Panc1 (cell line): ENCODE measurements around the gene H6PD. TPM values are rescaled to one million over a fixed set of nuclear protein-coding genes. Genes with fewer than 3 reads are reported as not detected.

Source experiments
- ATAC-seq: fragments of 200-7000 bp; cut with Tn5 transposase; 2 replicates; pipeline ENCODE4 v1.9.1; 2020; ENCODE audit warnings: mild to moderate bottlenecking, moderate library complexity
- BruUV-seq: library from RNA; stranded (reverse); fragments of 400-500 nt; replicated peaks from 2 replicates; lab custom pipeline; 2021; lab: Mats Ljungman, UMichigan
- CTCF ChIA-PET: fragments of 300-600 bp; sonication (Branson Sonifier 250); formaldehyde crosslinking; loops from one replicate; lab custom pipeline; 2022; ENCODE audit warnings: antibody characterized with exemption; lab: Charles Lee
- POLR2A ChIA-PET: fragments of 300-600 bp; sonication (Branson Sonifier 250); formaldehyde crosslinking; loops from one replicate; lab custom pipeline; 2022; ENCODE audit warnings: antibody characterized with exemption; lab: Charles Lee
- DNase-seq: peaks from one replicate; pipeline ENCODE4 v3.0.0-alpha.2; 2010; ENCODE audit warnings: low read depth, low spot score
- H3K27ac ChIP-seq: 2 replicates; pipeline ENCODE4 v1.5.1; 2011; ENCODE audit warnings: mild to moderate bottlenecking, low read length, inconsistent platforms
- H3K27me3 ChIP-seq: fragments of 200-500 bp; sonication (Bioruptor generic); 2 replicates; pipeline ENCODE4 v1.6.0; 2014; ENCODE audit warnings: low read length, inconsistent platforms; ENCODE audit not compliant: control insufficient read depth, insufficient read depth
- H3K36me3 ChIP-seq: fragments of 200-500 bp; sonication (Bioruptor generic); 2 replicates; pipeline ENCODE4 v1.5.1; 2014; ENCODE audit warnings: inconsistent platforms, mild to moderate bottlenecking, low read length, moderate library complexity; ENCODE audit not compliant: control insufficient read depth, insufficient read depth
- H3K4me1 ChIP-seq: 2 replicates; pipeline ENCODE4 v1.5.1; 2011; ENCODE audit warnings: inconsistent platforms, mild to moderate bottlenecking, low read length, moderate library complexity; ENCODE audit not compliant: control insufficient read depth, insufficient read depth
- H3K4me3 ChIP-seq, 2 experiments: 2 replicates each; pipeline ENCODE4 v1.5.1; 2011 to 2012; ENCODE audit warnings: low read depth in 2 of 2, low read length in 2 of 2, mild to moderate bottlenecking in 2 of 2, inconsistent platforms in 1 of 2, moderate library complexity in 1 of 2
- H3K9me3 ChIP-seq: fragments of 200-500 bp; sonication (Bioruptor generic); 2 replicates; pipeline ENCODE4 v1.5.1; 2014; ENCODE audit warnings: low read depth, mild to moderate bottlenecking, inconsistent platforms, low read length, moderate library complexity; ENCODE audit not compliant: control insufficient read depth, insufficient read depth
- POLR2AphosphoS5 ChIP-seq: IDR thresholded peaks from 2 replicates; pipeline ENCODE4 v1.6.1; 2012; ENCODE audit warnings: mild to moderate bottlenecking, low read depth, low read length, moderate library complexity
- SIN3A ChIP-seq: IDR thresholded peaks from 2 replicates; pipeline ENCODE4 v1.6.1; 2012; ENCODE audit warnings: low read depth, mild to moderate bottlenecking, low read length, moderate library complexity, borderline replicate concordance; ENCODE audit not compliant: insufficient read depth
- TCF7L2 ChIP-seq: IDR thresholded peaks from 2 replicates; pipeline ENCODE4 v1.6.1; 2011; ENCODE audit warnings: mild to moderate bottlenecking, low read depth, low read length, inconsistent platforms
- in situ Hi-C: cut with HindIII; loops from 2 replicates; pipeline ENCODE4 v1.10.0; 2016; ENCODE audit warnings: low sequenced_read_pairs, low pct_unique_long_range_greater_than_20kb
- intact Hi-C: fragments of 100-400 bp; cut with micrococcal nuclease; formaldehyde crosslinking; loops from one replicate; pipeline ENCODE4 v1.10.0; 2022; ENCODE audit not compliant: unreplicated experiment
- total RNA-seq: library from RNA; stranded (reverse); gene quantifications from one replicate; pipeline ENCODE4 v1.2.1, GENCODE V29; 2021; ENCODE audit not compliant: unreplicated experiment
- TF ChIP-seq, protein P1 (sequence below): fragments of 450-650 bp; IDR thresholded peaks from 2 replicates; pipeline ENCODE4 v1.5.1; 2017; ENCODE audit warnings: mild to moderate bottlenecking
- TF ChIP-seq, protein P2 (sequence below), 2 experiments: IDR thresholded peaks; 2 replicates each; pipeline ENCODE4 v1.6.1; 2011 to 2012; ENCODE audit warnings: low read depth in 2 of 2, control low read depth in 1 of 2, low read length in 1 of 2, mild to moderate bottlenecking in 1 of 2, moderate library complexity in 1 of 2; ENCODE audit not compliant: insufficient read depth in 1 of 2

Gene H6PD
- total RNA-seq, 1 experiment from 2014 or later: 23.5 TPM

DNA sequence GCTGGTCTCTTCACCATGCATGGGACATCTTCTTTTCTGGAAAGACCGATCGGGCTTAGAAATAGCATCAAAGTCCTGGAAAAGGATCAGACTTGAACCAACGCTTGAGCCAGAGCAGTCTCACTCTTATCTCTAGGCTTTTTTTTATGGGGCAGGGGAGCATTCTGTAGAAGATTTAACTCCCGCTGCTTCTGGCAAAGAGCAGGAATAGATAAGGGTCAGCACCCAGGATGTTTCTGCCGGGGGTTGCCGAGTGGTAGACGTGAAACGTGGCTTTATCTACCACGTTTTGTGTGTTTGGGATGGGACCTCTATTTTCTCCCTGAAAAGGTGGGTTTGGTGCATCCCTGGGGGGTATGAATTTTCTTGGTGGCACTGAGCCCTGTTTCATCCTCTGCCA lies 76.9 kb downstream of the H6PD start:
- intact Hi-C loops (no loop called here), in situ Hi-C loops (no loop called here)
- H3K27ac ChIP-seq: no peak overlapping the region
- ChIA-PET CTCF (interaction anchor here (0.6 kb wide), 1 partner anchor 130 kb away, joined by 5 read pairs; no protein-coding TSS in a partner anchor), POLR2A (no interaction called here)
- no peaks in the 10 kb centered on the region for H3K27me3 ChIP-seq
- DNase-seq (no peak), ATAC-seq (no peak)
- no peak overlapping the region for H3K4me3 ChIP-seq
- no TSS peak for BruUV-seq
- H3K4me1 ChIP-seq: peaks cover 63% of the 10 kb centered on the region
- TF ChIP-seq POLR2AphosphoS5: no peak
- TF ChIP-seq, protein P1, sequence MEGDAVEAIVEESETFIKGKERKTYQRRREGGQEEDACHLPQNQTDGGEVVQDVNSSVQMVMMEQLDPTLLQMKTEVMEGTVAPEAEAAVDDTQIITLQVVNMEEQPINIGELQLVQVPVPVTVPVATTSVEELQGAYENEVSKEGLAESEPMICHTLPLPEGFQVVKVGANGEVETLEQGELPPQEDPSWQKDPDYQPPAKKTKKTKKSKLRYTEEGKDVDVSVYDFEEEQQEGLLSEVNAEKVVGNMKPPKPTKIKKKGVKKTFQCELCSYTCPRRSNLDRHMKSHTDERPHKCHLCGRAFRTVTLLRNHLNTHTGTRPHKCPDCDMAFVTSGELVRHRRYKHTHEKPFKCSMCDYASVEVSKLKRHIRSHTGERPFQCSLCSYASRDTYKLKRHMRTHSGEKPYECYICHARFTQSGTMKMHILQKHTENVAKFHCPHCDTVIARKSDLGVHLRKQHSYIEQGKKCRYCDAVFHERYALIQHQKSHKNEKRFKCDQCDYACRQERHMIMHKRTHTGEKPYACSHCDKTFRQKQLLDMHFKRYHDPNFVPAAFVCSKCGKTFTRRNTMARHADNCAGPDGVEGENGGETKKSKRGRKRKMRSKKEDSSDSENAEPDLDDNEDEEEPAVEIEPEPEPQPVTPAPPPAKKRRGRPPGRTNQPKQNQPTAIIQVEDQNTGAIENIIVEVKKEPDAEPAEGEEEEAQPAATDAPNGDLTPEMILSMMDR: no peak
- TF ChIP-seq, protein P2, sequence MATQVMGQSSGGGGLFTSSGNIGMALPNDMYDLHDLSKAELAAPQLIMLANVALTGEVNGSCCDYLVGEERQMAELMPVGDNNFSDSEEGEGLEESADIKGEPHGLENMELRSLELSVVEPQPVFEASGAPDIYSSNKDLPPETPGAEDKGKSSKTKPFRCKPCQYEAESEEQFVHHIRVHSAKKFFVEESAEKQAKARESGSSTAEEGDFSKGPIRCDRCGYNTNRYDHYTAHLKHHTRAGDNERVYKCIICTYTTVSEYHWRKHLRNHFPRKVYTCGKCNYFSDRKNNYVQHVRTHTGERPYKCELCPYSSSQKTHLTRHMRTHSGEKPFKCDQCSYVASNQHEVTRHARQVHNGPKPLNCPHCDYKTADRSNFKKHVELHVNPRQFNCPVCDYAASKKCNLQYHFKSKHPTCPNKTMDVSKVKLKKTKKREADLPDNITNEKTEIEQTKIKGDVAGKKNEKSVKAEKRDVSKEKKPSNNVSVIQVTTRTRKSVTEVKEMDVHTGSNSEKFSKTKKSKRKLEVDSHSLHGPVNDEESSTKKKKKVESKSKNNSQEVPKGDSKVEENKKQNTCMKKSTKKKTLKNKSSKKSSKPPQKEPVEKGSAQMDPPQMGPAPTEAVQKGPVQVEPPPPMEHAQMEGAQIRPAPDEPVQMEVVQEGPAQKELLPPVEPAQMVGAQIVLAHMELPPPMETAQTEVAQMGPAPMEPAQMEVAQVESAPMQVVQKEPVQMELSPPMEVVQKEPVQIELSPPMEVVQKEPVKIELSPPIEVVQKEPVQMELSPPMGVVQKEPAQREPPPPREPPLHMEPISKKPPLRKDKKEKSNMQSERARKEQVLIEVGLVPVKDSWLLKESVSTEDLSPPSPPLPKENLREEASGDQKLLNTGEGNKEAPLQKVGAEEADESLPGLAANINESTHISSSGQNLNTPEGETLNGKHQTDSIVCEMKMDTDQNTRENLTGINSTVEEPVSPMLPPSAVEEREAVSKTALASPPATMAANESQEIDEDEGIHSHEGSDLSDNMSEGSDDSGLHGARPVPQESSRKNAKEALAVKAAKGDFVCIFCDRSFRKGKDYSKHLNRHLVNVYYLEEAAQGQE (IDR thresholded peaks at IDR 0.05; ENCODE audit: insufficient read depth in 1 of 2, low read depth in 2 of 2, low read length in 1 of 2): no peak
- no peak for TF ChIP-seq SIN3A
- TF ChIP-seq TCF7L2: no peak
- H3K9me3 ChIP-seq: no peaks in the 10 kb centered on the region
- no peaks in the 10 kb centered on the region for H3K36me3 ChIP-seq

DNA sequence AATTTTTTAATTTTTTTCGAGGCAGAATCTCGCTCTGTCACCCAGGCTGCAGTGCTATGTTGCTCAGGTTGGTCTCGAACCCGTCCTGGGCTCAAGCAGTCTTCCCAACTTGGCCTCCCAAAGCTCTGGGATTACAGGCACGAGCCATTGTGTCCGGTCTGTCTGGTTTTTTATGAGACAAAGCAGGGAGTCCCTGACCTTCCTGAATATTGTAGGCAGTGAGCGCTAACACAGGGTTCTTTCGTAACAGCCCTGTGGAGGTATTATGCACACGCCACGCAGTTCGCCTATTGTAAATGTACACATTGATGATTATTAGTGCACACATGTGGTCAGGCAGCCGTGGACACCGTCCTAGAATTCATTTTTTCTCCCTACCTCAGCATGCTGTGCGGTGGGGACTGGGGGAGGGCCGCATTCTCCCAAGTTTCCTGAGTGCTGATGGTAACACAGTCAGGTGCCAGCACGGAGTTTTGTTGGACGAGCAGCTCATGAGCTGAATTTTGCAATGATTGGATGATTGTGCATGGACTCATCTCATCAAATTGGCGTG lies 77.7 kb downstream of the H6PD start:
- no TSS peak for BruUV-seq
- Histone ChIP-seq H3K9me3 (no peaks in the 10 kb centered on the region), H3K27me3 (no peaks in the 10 kb centered on the region), H3K27ac (no peak overlapping the region), H3K4me3 (no peak overlapping the region), H3K36me3 (no peaks in the 10 kb centered on the region), H3K4me1 (peaks cover 71% of the 10 kb centered on the region)
- DNase-seq: no peak
- ChIA-PET POLR2A (no interaction called here), CTCF (no interaction called here)
- intact Hi-C loops: no loop called here
- TF ChIP-seq TCF7L2: no peak
- no peak for TF ChIP-seq POLR2AphosphoS5
- TF ChIP-seq, protein P2 (IDR thresholded peaks at IDR 0.05; ENCODE audit: insufficient read depth in 1 of 2, low read depth in 2 of 2, low read length in 1 of 2): no peak
- TF ChIP-seq SIN3A: no peak
- TF ChIP-seq, protein P1: no peak
- in situ Hi-C loops: no loop called here
- no peak for ATAC-seq
